CD4-positive, alpha-beta T cell treated with Interleukin-21 for 1 hour (primary cell): ENCODE results near the gene PPP1CB.

Source experiments
- DNase-seq: peaks from one replicate; pipeline ENCODE4 v3.0.0-alpha.2; 2020

Gene PPP1CB

GRCh38 chr2:28745876-28746275 lies 5.8 kb upstream of the PPP1CB start:
- DNase-seq = no peak

- DNase-seq = no peak
Observed at GRCh38 chr2:28746429-28747111, 5.1 kb upstream of the PPP1CB start.

GRCh38 chr2:28747714-28748113 lies 3.9 kb upstream of the PPP1CB start:
- DNase-seq = peak; percentile 38

GRCh38 chr2:28748176-28748575 lies 3.5 kb upstream of the PPP1CB start:
- peak; percentile 40 for DNase-seq

- DNase-seq = no peak
Observed at GRCh38 chr2:28748941-28749340, 2.7 kb upstream of the PPP1CB start.

- DNase-seq = no peak
Observed at GRCh38 chr2:28749526-28749925, 2.1 kb upstream of the PPP1CB start.

- peak; percentile 51 for DNase-seq
Observed at GRCh38 chr2:28750316-28751251, 1.0 kb upstream of the PPP1CB start.

- DNase-seq = peak; percentile 39
Observed at GRCh38 chr2:28751956-28752630, 463 bp downstream of the PPP1CB start.

GRCh38 chr2:28752631-28753376 lies 1.2 kb downstream of the PPP1CB start:
- DNase-seq = peak; percentile 30

- DNase-seq = no peak
Observed at GRCh38 chr2:28754321-28754720, 2.7 kb downstream of the PPP1CB start.

- DNase-seq = no peak
Observed at GRCh38 chr2:28755421-28755820, 3.8 kb downstream of the PPP1CB start.

- no peak for DNase-seq
Observed at GRCh38 chr2:28758459-28758858, 6.8 kb downstream of the PPP1CB start.

- DNase-seq = no peak
Observed at GRCh38 chr2:28761420-28761819, 9.8 kb downstream of the PPP1CB start.

- DNase-seq = no peak
Observed at GRCh38 chr2:28764909-28765711, 13.5 kb downstream of the PPP1CB start.

GRCh38 chr2:28766070-28766469 lies 14.4 kb downstream of the PPP1CB start:
- no peak for DNase-seq

- DNase-seq = no peak
Observed at GRCh38 chr2:28767337-28767736, 15.7 kb downstream of the PPP1CB start.

GRCh38 chr2:28768422-28768821 lies 16.8 kb downstream of the PPP1CB start:
- DNase-seq = no peak

- no peak for DNase-seq
Observed at GRCh38 chr2:28768952-28769351, 17.3 kb downstream of the PPP1CB start.

- DNase-seq = no peak
Observed at GRCh38 chr2:28772351-28772750, 20.7 kb downstream of the PPP1CB start.

GRCh38 chr2:28776471-28776870 lies 24.8 kb downstream of the PPP1CB start:
- no peak for DNase-seq

- DNase-seq = no peak
Observed at GRCh38 chr2:28778392-28778791, 26.8 kb downstream of the PPP1CB start.

GRCh38 chr2:28779001-28779400 lies 27.4 kb downstream of the PPP1CB start:
- DNase-seq = no peak
